Measurements from ENCODE around the gene CALB2.
"Not testable (repeated sequence)": the region's sequence is repeated elsewhere in the genome, so short reads cannot be mapped to it uniquely, and the experiment has no call there.

The CALB2 gene

GRCh38 chr16:71343078-71343477 is 15.4 kb upstream of the CALB2 start:
- no peak for DNase-seq (ENCODE audit: low read depth in 1 of 2, low spot score in 1 of 2)
- no peak for TF ChIP-seq JUND (IDR thresholded peaks at IDR 0.05; ENCODE audit: low read depth)
- in situ Hi-C loops (cut with HindIII; ENCODE audit: low pct_unique_long_range_greater_than_20kb, low sequenced_read_pairs): no loop called here

GRCh38 chr16:71344315-71344905 is 14.1 kb upstream of the CALB2 start:
- in situ Hi-C loops (cut with HindIII; ENCODE audit: low pct_unique_long_range_greater_than_20kb, low sequenced_read_pairs): no loop called here
- no peak for TF ChIP-seq JUND (IDR thresholded peaks at IDR 0.05; ENCODE audit: low read depth)
- no peak for DNase-seq (ENCODE audit: low read depth in 1 of 2, low spot score in 1 of 2)

- in situ Hi-C loops (cut with HindIII; ENCODE audit: low pct_unique_long_range_greater_than_20kb, low sequenced_read_pairs): no loop called here
- DNase-seq (ENCODE audit: low read depth in 1 of 2, low spot score in 1 of 2): no peak
- TF ChIP-seq JUND (IDR thresholded peaks at IDR 0.05; ENCODE audit: low read depth): no peak
These were observed 13.5 kb upstream of the CALB2 start for GRCh38 chr16:71345031-71345430.

GRCh38 chr16:71347146-71347545 is 11.4 kb upstream of the CALB2 start:
- TF ChIP-seq JUND (IDR thresholded peaks at IDR 0.05; ENCODE audit: low read depth): no peak
- no peak for DNase-seq (ENCODE audit: low read depth in 1 of 2, low spot score in 1 of 2)
- in situ Hi-C loops (cut with HindIII; ENCODE audit: low pct_unique_long_range_greater_than_20kb, low sequenced_read_pairs): no loop called here

DNA sequence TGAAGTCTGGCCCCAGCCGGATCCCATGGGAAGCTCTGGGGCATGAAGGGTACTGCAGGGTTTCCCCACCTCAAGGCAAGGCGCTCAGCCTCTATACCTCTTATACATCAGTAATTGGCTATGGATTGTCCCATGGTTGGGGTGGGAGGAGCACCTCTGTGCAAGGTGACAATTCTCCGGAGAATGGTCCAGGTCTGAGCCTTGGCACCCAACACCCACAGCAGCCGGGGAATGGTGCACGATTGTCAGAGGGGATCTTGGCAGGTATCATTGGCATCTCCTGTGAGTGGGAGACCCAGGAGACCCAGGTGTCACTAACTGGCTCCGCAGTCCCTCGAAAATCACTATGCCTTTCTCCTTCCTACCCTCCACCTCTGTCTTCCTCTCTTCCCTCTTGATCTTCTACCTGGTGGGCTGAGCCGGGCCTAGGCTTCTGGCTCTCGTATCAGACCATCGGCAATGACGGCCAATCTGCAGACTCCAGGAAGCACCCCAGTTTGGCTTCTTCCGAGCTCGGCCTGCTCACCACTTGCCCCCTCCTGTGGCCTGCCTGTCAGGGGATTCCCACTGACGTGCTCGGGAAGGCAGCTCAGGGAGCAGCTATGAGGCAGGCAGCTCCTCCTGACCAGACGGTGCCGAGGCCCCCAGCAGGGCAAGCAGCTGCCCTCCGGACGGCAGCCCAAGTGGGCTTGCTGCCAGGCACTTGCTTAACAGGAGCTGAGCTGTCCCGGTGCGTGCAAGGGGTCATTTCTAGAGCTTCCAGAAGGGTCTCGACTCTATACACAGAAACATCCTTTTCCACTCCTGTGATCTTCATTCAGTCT is 10.0 kb upstream of the CALB2 start:
- in situ Hi-C loops (cut with HindIII; ENCODE audit: low pct_unique_long_range_greater_than_20kb, low sequenced_read_pairs): no loop called here
- no peak for DNase-seq (ENCODE audit: low read depth in 1 of 2, low spot score in 1 of 2)
- TF ChIP-seq JUND (IDR thresholded peaks at IDR 0.05; ENCODE audit: low read depth): no peak

GRCh38 chr16:71350821-71351557 is 7.5 kb upstream of the CALB2 start:
- no peak for DNase-seq (ENCODE audit: low read depth in 1 of 2, low spot score in 1 of 2)
- in situ Hi-C loops (cut with HindIII; ENCODE audit: low pct_unique_long_range_greater_than_20kb, low sequenced_read_pairs): no loop called here
- TF ChIP-seq JUND (IDR thresholded peaks at IDR 0.05; ENCODE audit: low read depth): no peak

- no peak for TF ChIP-seq JUND (IDR thresholded peaks at IDR 0.05; ENCODE audit: low read depth)
- peak in 1 of 2 experiments; percentile 81 for DNase-seq (ENCODE audit: low read depth in 1 of 2, low spot score in 1 of 2)
- in situ Hi-C loops (cut with HindIII; ENCODE audit: low pct_unique_long_range_greater_than_20kb, low sequenced_read_pairs): no loop called here
These were observed 7.0 kb upstream of the CALB2 start for GRCh38 chr16:71351558-71351901.

DNA sequence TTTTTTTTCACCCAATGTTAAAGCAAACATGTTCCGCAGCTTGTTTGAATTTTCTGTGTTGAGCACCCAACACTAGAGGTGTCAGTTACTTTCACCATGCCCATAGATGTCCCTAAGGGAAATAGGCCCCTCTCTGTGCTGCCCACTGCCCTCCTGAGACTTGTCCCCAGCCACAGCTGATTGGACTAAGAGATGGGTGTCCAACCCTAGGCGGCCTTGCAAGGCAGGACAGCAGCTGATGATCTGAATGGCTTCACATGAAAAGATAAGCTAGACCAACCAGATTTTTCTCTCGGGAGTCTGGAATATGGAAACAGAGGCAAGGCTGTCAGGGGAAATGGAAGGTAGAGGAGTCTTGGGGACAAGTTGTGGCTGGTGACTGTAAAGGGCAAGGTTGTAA is 6.1 kb upstream of the CALB2 start:
- in situ Hi-C loops (cut with HindIII; ENCODE audit: low pct_unique_long_range_greater_than_20kb, low sequenced_read_pairs): no loop called here
- no peak for DNase-seq (ENCODE audit: low read depth in 1 of 2, low spot score in 1 of 2)
- TF ChIP-seq JUND (IDR thresholded peaks at IDR 0.05; ENCODE audit: low read depth): no peak

- in situ Hi-C loops (cut with HindIII; ENCODE audit: low pct_unique_long_range_greater_than_20kb, low sequenced_read_pairs): no loop called here
- TF ChIP-seq JUND (IDR thresholded peaks at IDR 0.05; ENCODE audit: low read depth): no peak
- no peak for DNase-seq (ENCODE audit: low read depth in 1 of 2, low spot score in 1 of 2)
These were observed 5.5 kb upstream of the CALB2 start for GRCh38 chr16:71352963-71353460.

GRCh38 chr16:71353736-71354135 is 4.8 kb upstream of the CALB2 start:
- DNase-seq (ENCODE audit: low read depth in 1 of 2, low spot score in 1 of 2): no peak
- in situ Hi-C loops (cut with HindIII; ENCODE audit: low pct_unique_long_range_greater_than_20kb, low sequenced_read_pairs): no loop called here
- no peak for TF ChIP-seq JUND (IDR thresholded peaks at IDR 0.05; ENCODE audit: low read depth)

- in situ Hi-C loops (cut with HindIII; ENCODE audit: low pct_unique_long_range_greater_than_20kb, low sequenced_read_pairs): no loop called here
- DNase-seq (ENCODE audit: low read depth in 1 of 2, low spot score in 1 of 2): no peak
- TF ChIP-seq JUND (IDR thresholded peaks at IDR 0.05; ENCODE audit: low read depth): no peak
These were observed 4.4 kb upstream of the CALB2 start for GRCh38 chr16:71354156-71354555.

DNA sequence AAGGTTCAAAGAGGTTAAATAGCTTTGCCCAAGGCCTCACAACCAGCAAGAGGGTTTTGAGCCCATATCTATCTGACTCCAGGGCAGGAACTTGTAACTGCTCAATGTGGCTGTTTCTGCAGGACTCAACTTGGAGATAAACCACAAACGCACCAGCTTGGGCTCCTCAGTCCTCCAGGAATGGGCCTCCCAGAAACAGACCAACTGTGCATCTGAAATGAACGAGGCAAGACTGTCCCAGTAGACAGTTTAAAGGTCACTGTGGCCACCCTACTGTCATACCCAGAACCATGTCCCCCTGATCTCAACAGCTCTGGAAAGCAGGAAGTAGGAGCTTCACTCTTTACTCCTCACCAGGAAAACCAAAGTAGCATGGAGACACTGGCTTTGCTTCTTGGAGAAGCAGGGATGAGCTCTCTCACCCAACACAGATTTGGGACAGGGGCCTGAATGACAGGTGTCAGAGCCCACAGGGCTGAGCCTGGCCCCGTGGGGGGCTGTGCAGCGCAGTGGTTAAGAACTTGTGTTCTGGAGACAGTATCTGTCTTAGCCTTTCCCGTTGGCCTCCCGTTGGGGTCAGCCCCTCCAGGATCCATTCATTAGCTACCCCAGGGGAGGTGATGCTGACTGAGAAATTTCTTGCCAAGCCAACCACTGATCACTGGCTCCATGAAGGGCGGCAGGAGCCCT is 2.3 kb upstream of the CALB2 start:
- in situ Hi-C loops (cut with HindIII; ENCODE audit: low pct_unique_long_range_greater_than_20kb, low sequenced_read_pairs): no loop called here
- no peak for DNase-seq (ENCODE audit: low read depth in 1 of 2, low spot score in 1 of 2)
- TF ChIP-seq JUND (IDR thresholded peaks at IDR 0.05; ENCODE audit: low read depth): no peak

DNA sequence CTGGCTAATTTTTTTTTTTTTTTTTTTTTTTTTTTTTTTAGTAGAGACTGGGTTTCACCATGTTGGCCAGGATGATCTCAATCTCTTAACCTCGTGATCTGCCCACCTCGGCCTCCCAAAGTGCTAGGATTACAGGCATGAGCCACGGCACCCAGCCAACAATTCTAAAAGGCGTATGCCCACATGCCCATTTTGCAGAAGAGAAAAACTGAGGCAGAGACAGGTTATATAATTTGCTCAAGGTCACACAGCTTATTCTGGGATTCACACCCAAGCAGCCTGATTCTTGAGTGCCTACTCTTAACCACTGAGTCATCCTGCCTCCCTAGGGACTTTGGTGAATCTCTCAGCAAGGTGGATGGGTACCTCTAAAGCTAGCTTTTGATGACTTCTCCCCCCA is 1.6 kb upstream of the CALB2 start:
- DNase-seq (ENCODE audit: low read depth in 1 of 2, low spot score in 1 of 2); in situ Hi-C loops (cut with HindIII; ENCODE audit: low pct_unique_long_range_greater_than_20kb, low sequenced_read_pairs): not testable (repeated sequence)

Data from T47D (cell line).